HG02970 (cell line): Measurements from ENCODE around the gene CXorf51B.
"Not testable (repeated sequence)": the region's sequence is repeated elsewhere in the genome, so short reads cannot be mapped to it uniquely, and the experiment has no call there.

ENCODE experiments used
- ATAC-seq: cut with Tn5 transposase; IDR thresholded peaks from one replicate; pipeline ENCODE4 v1.9.1; 2021; ENCODE audit warnings: mild to moderate bottlenecking, moderate library complexity, moderate number of reproducible peaks; ENCODE audit not compliant: unreplicated experiment, low FRiP score

Gene CXorf51B

GRCh38 chrX:146809471-146809870, at the start of gene CXorf51B:
Gene CXorf51B, plus strand, starts transcription at chrX:146809771. Its CDS starts 21 bp downstream, at chrX:146809792.
- not testable (repeated sequence) for ATAC-seq

- ATAC-seq: not testable (repeated sequence)
Measured at GRCh38 chrX:146814644-146815043, 5.1 kb downstream of the CXorf51B start, which contains the start of gene CXorf51A. Gene CXorf51A, minus strand, starts transcription at chrX:146814744. Its CDS starts 21 bp downstream, at chrX:146814723.

GRCh38 chrX:146831994-146832393, 22.4 kb downstream of the CXorf51B start:
- no peak for ATAC-seq

GRCh38 chrX:146854281-146854680, 44.7 kb downstream of the CXorf51B start:
- ATAC-seq: no peak
